ENCODE data around the gene VPS4A. TPM values are rescaled to one million over a fixed set of nuclear protein-coding genes. Genes with fewer than 3 reads are reported as not detected.

The VPS4A gene
- total RNA-seq, 1 donor from 2014 or later, result 27.4 TPM

DNA sequence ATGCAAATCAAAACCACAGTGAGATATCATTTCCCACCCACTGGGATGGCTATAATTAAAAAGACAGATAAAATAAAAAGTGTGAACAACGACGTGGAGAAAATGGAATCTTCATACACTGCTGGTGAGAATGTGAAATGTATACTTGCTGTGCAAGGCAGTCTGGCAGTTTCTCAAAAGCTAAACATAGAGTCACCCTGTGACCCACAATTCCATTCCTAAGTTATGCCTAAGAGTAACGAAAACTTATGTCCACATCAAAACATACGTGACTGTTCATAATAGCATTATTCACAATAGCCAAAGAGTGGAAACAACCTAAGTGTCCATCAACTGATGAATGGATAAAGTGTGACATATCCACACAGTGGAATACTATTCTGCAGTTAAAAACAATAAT, 38.1 kb upstream of the VPS4A start:
- no peak overlapping the region for H3K4me3 ChIP-seq
- H3K4me1 ChIP-seq, result peaks cover 21% of the 10 kb centered on the region
- no peak for DNase-seq
- H3K27me3 ChIP-seq (ENCODE audit: low read depth), result no peaks in the 10 kb centered on the region
- H3K27ac ChIP-seq (replicated peaks), result no peak overlapping the region
- intact Hi-C loops (cut with micrococcal nuclease), result no loop called here
- no peaks in the 10 kb centered on the region for H3K9me3 ChIP-seq (replicated peaks)
- no peaks in the 10 kb centered on the region for H3K36me3 ChIP-seq
- TF ChIP-seq, protein P1, sequence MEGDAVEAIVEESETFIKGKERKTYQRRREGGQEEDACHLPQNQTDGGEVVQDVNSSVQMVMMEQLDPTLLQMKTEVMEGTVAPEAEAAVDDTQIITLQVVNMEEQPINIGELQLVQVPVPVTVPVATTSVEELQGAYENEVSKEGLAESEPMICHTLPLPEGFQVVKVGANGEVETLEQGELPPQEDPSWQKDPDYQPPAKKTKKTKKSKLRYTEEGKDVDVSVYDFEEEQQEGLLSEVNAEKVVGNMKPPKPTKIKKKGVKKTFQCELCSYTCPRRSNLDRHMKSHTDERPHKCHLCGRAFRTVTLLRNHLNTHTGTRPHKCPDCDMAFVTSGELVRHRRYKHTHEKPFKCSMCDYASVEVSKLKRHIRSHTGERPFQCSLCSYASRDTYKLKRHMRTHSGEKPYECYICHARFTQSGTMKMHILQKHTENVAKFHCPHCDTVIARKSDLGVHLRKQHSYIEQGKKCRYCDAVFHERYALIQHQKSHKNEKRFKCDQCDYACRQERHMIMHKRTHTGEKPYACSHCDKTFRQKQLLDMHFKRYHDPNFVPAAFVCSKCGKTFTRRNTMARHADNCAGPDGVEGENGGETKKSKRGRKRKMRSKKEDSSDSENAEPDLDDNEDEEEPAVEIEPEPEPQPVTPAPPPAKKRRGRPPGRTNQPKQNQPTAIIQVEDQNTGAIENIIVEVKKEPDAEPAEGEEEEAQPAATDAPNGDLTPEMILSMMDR (IDR thresholded peaks at IDR 0.05; ENCODE audit: borderline replicate concordance), result no peak

DNA sequence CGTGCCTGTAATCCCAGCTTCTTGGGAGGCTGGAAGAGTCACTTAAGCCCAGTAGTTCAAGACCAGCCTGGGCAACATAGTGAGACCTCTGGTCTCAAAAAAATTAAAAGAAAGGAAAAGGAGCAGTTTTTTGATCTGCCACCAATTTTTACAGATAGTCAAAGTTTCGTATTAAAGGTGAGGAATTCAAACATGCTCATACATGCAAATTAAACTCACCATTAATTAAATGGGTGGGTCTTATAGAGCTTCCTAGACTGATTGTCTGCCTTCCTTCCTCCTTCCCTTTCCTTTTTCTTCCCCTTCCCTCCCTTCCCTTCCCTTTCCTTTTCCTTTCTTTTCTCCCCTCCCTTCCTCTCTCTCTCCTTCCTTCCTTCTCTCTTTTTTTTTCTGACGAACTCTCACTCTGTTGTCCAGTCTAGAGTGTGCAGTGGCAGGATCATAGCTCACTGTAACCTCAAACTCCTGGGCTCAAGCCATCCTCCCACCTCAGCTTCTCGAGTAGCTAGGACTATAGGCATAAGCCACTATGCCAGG, 36.4 kb upstream of the VPS4A start:
- intact Hi-C loops (cut with micrococcal nuclease), result no loop called here
- Histone ChIP-seq H3K36me3 (no peaks in the 10 kb centered on the region), H3K4me1 (peaks cover 21% of the 10 kb centered on the region), H3K9me3 (replicated peaks) (no peaks in the 10 kb centered on the region), H3K27me3 (ENCODE audit: low read depth) (no peaks in the 10 kb centered on the region), H3K4me3 (no peak overlapping the region), H3K27ac (replicated peaks) (peak overlapping the region; percentile 53)
- TF ChIP-seq, protein P1 (IDR thresholded peaks at IDR 0.05; ENCODE audit: borderline replicate concordance), result no peak
- DNase-seq, result no peak

DNA sequence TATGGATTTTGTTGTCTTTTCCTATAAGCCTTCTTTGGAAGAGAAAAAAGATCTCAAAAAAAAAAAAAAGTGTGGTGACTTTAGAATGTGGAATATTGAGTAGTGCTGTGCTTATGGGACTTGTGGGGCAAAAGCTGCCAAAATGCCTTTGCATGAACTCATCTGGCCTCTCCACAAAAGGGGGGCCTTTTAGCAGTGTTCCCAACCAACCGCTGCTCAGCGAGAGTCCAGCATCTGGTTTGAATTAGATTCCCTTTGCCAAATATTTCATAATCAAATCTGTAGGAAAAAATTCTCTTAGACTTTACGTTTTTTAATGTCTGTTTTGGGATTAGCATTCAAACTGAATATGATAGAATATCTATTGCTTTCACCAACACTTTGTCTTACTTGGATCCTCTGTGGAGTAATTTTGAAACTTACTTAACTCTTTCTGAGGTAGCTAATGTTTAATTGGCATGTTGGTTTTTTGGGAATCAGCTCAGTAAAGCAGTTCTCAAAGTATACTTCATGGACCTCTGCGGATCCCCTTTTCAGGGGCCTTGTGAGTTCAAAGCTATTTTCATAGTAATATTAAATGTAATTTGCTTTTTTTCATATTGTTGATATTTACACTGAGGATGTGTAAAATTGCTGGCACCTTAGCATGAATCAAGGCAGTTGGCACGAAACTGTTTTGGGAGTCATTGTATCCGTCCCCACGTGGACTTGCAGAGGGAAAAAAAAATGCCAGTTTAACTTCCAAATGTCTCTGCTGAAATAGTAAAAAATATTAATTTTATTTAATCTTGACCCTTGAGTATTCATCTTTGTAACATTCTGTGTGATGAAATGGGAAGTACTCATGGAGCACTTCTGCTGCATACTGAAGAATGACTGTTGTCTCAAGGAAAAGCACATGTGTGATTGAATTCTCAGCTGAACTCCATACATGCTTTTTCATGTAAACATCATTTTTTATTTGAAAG, 34.7 kb upstream of the VPS4A start:
- peak; percentile 58 for DNase-seq
- Histone ChIP-seq H3K36me3 (no peaks in the 10 kb centered on the region), H3K4me1 (peaks cover 21% of the 10 kb centered on the region), H3K4me3 (no peak overlapping the region), H3K27ac (replicated peaks) (peak overlapping the region; percentile 66), H3K9me3 (replicated peaks) (no peaks in the 10 kb centered on the region), H3K27me3 (ENCODE audit: low read depth) (no peaks in the 10 kb centered on the region)
- TF ChIP-seq, protein P1 (IDR thresholded peaks at IDR 0.05; ENCODE audit: borderline replicate concordance), result no peak
- intact Hi-C loops (cut with micrococcal nuclease), result no loop called here

DNA sequence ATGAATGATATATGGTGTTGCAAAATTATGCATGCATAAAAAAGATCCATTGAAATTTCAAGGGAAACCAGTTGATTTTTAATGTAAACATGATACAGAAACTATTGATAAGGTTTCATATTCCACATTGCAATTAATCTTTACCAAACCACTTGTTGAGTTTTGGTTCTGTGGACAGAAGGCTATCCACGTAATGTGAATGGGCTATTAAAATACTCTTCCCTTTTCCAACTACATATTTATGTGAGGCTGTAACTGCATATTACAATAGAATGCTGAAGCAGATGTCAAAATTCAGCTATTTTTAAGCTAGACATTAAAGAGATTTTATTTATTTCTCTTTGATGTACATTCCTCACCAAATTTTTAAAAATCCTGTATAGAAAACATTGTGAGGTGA, 33.7 kb upstream of the VPS4A start:
- H3K4me1 ChIP-seq, result peaks cover 21% of the 10 kb centered on the region
- TF ChIP-seq, protein P1 (IDR thresholded peaks at IDR 0.05; ENCODE audit: borderline replicate concordance), result no peak
- H3K4me3 ChIP-seq, result no peak overlapping the region
- no peaks in the 10 kb centered on the region for H3K27me3 ChIP-seq (ENCODE audit: low read depth)
- intact Hi-C loops (cut with micrococcal nuclease), result no loop called here
- no peaks in the 10 kb centered on the region for H3K36me3 ChIP-seq
- peak overlapping the region; percentile 66 for H3K27ac ChIP-seq (replicated peaks)
- no peak for DNase-seq
- no peaks in the 10 kb centered on the region for H3K9me3 ChIP-seq (replicated peaks)

DNA sequence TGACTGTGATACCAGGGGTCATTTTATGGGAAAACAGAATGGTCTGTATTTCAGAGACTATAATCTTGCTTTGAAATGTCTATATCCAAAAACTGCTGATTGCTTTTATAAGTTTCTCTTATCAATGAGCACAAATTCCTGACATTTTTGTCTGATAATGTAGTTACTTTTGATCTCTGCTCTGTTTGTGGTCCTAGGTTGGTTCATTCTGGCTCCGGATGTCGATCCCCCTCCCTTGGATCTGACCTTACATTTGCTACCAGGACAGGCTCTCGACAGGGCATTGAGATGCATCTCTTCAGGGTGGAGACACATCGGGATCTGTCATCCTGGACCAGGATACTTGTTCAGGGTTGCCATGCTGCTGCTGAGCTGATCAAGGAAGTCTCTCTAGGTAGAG, 27.3 kb upstream of the VPS4A start:
- TF ChIP-seq, protein P1 (IDR thresholded peaks at IDR 0.05; ENCODE audit: borderline replicate concordance), result no peak
- Histone ChIP-seq H3K4me3 (no peak overlapping the region), H3K4me1 (peaks cover 19% of the 10 kb centered on the region), H3K9me3 (replicated peaks) (no peaks in the 10 kb centered on the region), H3K27me3 (ENCODE audit: low read depth) (no peaks in the 10 kb centered on the region), H3K36me3 (peaks cover 13% of the 10 kb centered on the region), H3K27ac (replicated peaks) (no peak overlapping the region)
- intact Hi-C loops (cut with micrococcal nuclease), result no loop called here
- DNase-seq, result no peak

Measured in left ventricle myocardium inferior (tissue), 1 donor.